Fibroblast of mammary gland (primary cell): ENCODE measurements around the gene TMEM141.
"Not testable (repeated sequence)": the region's sequence is repeated elsewhere in the genome, so short reads cannot be mapped to it uniquely, and the experiment has no call there.

Experiments
- DNase-seq: peaks from one replicate; pipeline ENCODE4 v3.0.0-alpha.2; 2010; ENCODE audit warnings: low read depth
- H3K4me3 ChIP-seq: 2 replicates; pipeline ENCODE4 v1.5.1; 2011; ENCODE audit warnings: low read depth, mild to moderate bottlenecking, low read length, moderate library complexity; ENCODE audit not compliant: control insufficient read depth
- TF ChIP-seq, protein P1 (sequence below): conservative IDR thresholded peaks from 2 replicates; pipeline ENCODE4 v1.5.1; 2011; ENCODE audit warnings: low read depth, low read length, inconsistent platforms; ENCODE audit not compliant: control insufficient read depth, insufficient read depth

TMEM141 gene

DNA sequence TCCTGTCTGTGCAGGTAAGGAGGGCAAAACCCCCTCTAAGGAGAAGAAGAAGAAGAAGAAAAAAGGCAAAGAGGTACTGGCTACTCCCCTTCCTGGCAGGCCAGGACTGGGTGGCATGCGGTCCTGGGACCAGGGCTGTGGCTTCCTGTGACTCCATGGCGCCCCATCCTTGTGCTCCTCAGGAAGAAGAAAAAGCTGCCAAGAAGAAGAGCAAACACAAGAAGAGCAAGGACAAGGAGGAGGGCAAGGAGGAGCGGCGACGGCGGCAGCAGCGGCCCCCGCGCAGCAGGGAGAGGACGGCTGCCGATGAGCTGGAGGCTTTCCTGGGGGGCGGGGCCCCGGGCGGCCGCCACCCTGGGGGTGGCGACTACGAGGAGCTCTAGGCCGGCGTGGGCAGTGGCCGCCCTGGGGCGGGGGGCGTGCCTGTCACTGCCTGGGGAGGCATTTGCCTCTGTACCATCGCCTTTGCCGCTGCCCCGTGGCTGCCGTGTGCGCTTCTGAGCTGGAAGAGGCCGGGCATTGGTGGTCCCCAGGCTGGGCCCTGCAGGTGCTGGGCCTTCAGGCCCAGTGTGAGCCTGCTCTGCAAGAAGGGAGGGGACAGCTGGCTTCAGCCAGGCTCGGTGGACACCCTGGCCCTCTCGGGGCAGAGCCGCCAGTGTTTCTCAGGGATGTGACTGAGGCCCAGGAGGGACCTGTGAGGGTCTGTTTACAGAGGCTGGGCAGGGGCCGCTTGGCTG lies 49.2 kb downstream of the TMEM141 start:
- no peak overlapping the region for H3K4me3 ChIP-seq
- TF ChIP-seq, protein P1, sequence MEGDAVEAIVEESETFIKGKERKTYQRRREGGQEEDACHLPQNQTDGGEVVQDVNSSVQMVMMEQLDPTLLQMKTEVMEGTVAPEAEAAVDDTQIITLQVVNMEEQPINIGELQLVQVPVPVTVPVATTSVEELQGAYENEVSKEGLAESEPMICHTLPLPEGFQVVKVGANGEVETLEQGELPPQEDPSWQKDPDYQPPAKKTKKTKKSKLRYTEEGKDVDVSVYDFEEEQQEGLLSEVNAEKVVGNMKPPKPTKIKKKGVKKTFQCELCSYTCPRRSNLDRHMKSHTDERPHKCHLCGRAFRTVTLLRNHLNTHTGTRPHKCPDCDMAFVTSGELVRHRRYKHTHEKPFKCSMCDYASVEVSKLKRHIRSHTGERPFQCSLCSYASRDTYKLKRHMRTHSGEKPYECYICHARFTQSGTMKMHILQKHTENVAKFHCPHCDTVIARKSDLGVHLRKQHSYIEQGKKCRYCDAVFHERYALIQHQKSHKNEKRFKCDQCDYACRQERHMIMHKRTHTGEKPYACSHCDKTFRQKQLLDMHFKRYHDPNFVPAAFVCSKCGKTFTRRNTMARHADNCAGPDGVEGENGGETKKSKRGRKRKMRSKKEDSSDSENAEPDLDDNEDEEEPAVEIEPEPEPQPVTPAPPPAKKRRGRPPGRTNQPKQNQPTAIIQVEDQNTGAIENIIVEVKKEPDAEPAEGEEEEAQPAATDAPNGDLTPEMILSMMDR = no peak
- DNase-seq = no peak

DNA sequence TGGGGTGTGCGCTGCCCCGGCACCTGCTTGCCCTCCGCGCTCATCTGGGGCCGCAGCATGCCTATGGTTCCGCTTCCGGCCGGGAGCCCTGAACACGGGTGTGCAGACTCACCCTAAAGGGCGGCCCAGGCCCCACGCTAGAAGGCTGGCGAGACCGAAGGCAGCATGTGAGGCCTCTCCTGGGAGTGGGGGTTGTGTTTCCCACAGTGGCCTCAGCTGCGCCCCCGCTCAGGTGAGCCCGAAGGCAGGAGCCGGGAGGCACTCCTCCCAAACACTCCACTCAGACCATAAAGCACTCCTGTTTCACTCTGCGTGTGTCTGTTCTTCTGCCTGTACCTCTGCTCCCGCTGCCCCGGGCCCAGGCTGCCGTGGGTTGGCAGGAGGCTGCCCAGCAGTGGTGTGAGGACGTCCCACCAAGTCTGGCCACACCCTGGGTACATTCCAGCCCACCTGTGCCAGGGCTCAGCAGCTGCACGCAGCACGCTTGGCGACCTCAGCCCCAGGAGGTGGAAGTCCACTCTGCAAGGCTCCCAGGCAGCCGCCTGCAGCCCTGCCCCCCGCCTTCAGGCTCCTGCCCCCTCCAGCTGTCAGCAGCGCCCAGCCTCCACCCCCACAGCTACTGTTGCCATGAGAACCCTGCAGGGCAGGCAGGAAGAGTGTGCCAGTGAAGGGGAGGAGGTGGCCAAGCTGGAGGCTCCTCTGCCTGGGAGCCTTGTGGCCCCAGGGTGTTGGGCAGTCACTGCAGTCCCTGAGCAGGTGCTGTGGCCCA lies 49.9 kb downstream of the TMEM141 start:
- H3K4me3 ChIP-seq = no peak overlapping the region
- peak; percentile 37 for DNase-seq
- TF ChIP-seq, protein P1 = no peak

DNA sequence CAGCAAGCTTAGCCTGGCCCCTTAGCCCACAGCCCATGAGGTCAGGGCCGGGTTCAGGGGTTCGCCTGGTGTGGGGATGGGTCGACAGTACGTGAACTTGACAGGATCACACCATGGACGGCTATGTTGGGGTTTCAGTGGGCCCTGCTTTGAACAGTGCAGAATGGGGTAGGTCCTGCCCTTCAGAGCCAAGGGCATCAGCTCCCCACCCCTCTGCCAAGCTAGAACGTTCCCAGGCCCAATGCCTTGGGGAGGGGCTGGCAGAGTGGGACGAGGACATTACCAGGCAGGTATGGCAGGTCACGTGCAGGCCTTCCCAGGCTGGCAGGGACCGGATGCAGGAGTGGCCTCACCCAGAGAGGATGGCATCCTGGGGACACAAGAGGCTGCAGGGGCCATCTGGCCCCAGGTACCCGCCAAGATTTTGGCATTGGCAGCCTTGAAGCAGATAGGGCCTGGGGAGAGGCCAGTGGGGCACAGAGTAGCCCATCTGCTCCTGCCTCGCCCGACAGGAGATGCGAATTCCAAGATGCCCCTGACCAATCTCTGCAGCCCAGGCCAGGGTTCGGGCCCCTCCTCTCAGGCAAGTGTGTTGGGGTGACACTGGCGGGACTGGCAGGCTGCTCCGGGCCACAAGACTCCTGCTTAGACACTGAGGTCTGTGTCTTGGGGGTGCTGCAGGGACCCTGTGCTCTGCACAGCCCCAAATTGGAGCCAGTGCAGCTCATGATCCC lies 50.7 kb downstream of the TMEM141 start:
- not testable (repeated sequence) for H3K4me3 ChIP-seq, DNase-seq

DNA sequence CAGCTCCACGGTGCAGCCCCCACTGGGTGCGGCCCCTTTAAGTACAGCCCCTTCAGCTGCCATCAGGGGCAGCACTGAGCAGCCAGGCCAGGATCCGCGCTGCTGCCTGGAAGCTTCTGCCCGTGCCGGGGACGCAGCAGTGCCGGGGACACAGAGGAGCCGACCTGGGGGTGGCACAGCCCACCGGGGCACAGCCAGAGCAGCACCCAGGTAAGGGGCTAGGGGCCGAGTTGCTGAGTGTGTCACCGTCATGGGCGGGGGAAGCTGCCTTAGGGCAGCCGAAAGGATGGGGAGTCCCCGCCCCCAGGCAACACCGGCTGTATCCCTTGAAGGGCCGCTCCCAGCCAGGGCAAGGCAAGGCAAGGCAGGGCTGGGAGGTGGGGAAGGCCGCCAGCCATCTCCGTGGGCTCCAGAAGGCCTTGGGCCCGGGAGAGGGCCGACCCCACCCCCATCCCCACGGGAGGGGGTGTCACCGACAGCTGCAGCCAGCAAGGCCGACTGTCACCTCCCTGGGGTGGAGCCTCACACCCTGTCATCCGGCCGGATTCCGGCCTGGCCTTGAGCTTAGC lies 51.3 kb downstream of the TMEM141 start, which contains the start of gene AJM1:
Gene AJM1 (plus strand): TSS at position 99 of the 569 bp plus-strand sequence. CDS start 1,937 bp downstream, outside the sequence.
- TF ChIP-seq, protein P1 = peak; percentile 75
- peak within 1 kb of the TSS; percentile 38 for H3K4me3 ChIP-seq
- peak; percentile 67 for DNase-seq
